GM19238 (cell line): ENCODE results near the gene SLC5A3.

ENCODE experiments used
- DNase-seq: peaks from one replicate; pipeline ENCODE4 v3.0.0; 2011; ENCODE audit warnings: low spot score; ENCODE audit not compliant: insufficient read length

The SLC5A3 gene

GRCh38 chr21:34073032-34073748 lies at the start of gene SLC5A3, which contains the start of gene MRPS6:
SLC5A3 (plus strand) TSS chr21:34073578; CDS start chr21:34095199, 21,621 bp downstream.
MRPS6 (plus strand) TSS chr21:34073578; CDS start chr21:34073701, 123 bp downstream.
- DNase-seq, result peak; percentile 85

- DNase-seq, result no peak
Measured at GRCh38 chr21:34023691-34024373, 49.5 kb upstream of the SLC5A3 start.

GRCh38 chr21:34024374-34024693 lies 49.0 kb upstream of the SLC5A3 start:
- no peak for DNase-seq

GRCh38 chr21:34027721-34028461 lies 45.5 kb upstream of the SLC5A3 start:
- DNase-seq, result no peak

- DNase-seq, result no peak
Measured at GRCh38 chr21:34029743-34030528, 43.4 kb upstream of the SLC5A3 start.

- no peak for DNase-seq
Measured at GRCh38 chr21:34031835-34032370, 41.5 kb upstream of the SLC5A3 start.

- DNase-seq, result no peak
Measured at GRCh38 chr21:34034369-34035014, 38.9 kb upstream of the SLC5A3 start.

- DNase-seq, result no peak
Measured at GRCh38 chr21:34035619-34036354, 37.6 kb upstream of the SLC5A3 start.

GRCh38 chr21:34037009-34037795 lies 36.2 kb upstream of the SLC5A3 start:
- no peak for DNase-seq

GRCh38 chr21:34039678-34040382 lies 33.5 kb upstream of the SLC5A3 start:
- no peak for DNase-seq

GRCh38 chr21:34042735-34043134 lies 30.6 kb upstream of the SLC5A3 start:
- DNase-seq, result no peak

GRCh38 chr21:34043333-34043732 lies 30.0 kb upstream of the SLC5A3 start:
- no peak for DNase-seq

GRCh38 chr21:34046917-34047316 lies 26.5 kb upstream of the SLC5A3 start:
- no peak for DNase-seq

GRCh38 chr21:34047835-34048234 lies 25.5 kb upstream of the SLC5A3 start:
- no peak for DNase-seq

- no peak for DNase-seq
Measured at GRCh38 chr21:34052171-34052570, 21.2 kb upstream of the SLC5A3 start.

- DNase-seq, result no peak
Measured at GRCh38 chr21:34054259-34054658, 19.1 kb upstream of the SLC5A3 start.

GRCh38 chr21:34055615-34056014 lies 17.8 kb upstream of the SLC5A3 start:
- no peak for DNase-seq

GRCh38 chr21:34061983-34062382 lies 11.4 kb upstream of the SLC5A3 start:
- no peak for DNase-seq

- DNase-seq, result no peak
Measured at GRCh38 chr21:34065027-34065426, 8.4 kb upstream of the SLC5A3 start.
